HG03064 (cell line): ENCODE results near the gene TEX12.
"Not testable (repeated sequence)": the region's sequence is repeated elsewhere in the genome, so short reads cannot be mapped to it uniquely, and the experiment has no call there.

Source experiments
- ATAC-seq: cut with Tn5 transposase; IDR thresholded peaks from one replicate; pipeline ENCODE4 v1.9.1; 2021; ENCODE audit warnings: low read depth; ENCODE audit not compliant: unreplicated experiment

Gene TEX12

DNA sequence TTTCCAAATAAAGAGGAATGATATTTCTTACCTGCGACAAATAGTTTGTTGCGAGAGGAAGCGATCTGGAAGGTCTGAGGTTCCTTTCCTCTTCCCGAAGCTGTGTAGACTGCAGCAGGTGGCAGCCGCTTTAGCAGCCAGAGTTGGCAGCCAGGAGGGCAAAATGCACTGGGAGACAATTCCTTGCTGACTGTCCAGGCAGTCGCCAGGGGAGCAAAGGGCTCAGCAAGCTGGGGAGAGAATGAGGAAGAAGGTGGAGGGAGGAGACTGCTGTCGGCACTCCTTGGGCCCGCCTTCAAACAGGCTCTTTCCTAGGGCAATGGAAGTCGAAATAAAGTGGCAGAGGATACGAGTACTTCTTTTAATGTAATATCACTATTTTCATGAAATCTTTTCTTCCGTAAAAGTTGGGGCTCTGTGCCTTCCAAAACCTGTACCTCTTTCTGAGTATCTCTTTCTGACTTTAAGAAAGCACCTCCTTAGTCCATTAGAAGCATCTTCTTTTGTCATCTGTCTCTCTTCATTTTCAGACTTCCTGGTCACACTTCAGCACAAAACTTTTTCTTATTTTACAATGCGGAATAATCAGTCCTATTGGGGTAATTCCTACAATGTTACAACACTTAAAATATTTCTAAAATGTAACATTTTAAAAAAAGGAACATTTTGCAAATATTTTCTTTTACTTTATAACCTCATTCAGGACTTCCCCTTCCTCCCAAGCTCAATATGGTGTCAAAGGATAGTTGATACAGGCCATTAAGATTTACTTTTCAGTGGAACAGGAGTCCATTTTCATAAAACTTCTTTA lies 3.1 kb upstream of the TEX12 start, which contains the start of gene IL18:
Gene IL18, minus strand, starts transcription at position 220 of the 811 bp plus-strand sequence. CDS start 9,041 bp downstream, outside the sequence.
- no peak for ATAC-seq

GRCh38 chr11:112165049-112165448 lies 2.1 kb upstream of the TEX12 start:
- no peak for ATAC-seq

GRCh38 chr11:112166562-112166961 lies 610 bp upstream of the TEX12 start:
- ATAC-seq, result no peak

GRCh38 chr11:112172362-112172994 lies 5.3 kb downstream of the TEX12 start:
- no peak for ATAC-seq

DNA sequence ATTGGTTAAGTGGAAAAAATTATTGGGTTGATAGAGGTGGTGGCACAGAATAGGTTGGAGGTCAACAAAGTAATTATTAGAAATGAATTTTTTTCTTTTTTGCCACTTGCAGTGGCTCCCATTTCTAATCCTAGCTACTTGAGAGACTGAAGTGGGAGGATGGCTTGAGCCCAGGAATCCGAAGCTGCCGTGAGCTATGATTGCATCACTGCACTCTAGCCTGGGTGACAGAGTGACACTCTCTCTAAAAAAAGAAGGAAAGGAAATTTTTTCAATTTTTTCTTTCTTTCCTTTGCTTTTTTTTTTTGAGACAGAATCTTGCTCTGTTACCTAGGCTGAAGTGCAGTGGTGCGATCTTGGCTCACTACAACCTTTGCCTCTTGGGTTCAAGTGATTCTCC lies 6.0 kb downstream of the TEX12 start:
- ATAC-seq, result no peak

GRCh38 chr11:112174789-112175598 lies 7.8 kb downstream of the TEX12 start, which contains the start of gene BCO2:
TSS of gene BCO2 (plus strand) at chr11:112175512. CDS start at chr11:112175602, 90 bp downstream.
- no peak for ATAC-seq

- no peak for ATAC-seq
These were observed 8.4 kb downstream of the TEX12 start for GRCh38 chr11:112175599-112175952.

- ATAC-seq, result no peak
These were observed 8.9 kb downstream of the TEX12 start for GRCh38 chr11:112176077-112176476.

GRCh38 chr11:112177589-112177988 lies 10.4 kb downstream of the TEX12 start:
- no peak for ATAC-seq

GRCh38 chr11:112178428-112178827 lies 11.3 kb downstream of the TEX12 start:
- ATAC-seq, result no peak

DNA sequence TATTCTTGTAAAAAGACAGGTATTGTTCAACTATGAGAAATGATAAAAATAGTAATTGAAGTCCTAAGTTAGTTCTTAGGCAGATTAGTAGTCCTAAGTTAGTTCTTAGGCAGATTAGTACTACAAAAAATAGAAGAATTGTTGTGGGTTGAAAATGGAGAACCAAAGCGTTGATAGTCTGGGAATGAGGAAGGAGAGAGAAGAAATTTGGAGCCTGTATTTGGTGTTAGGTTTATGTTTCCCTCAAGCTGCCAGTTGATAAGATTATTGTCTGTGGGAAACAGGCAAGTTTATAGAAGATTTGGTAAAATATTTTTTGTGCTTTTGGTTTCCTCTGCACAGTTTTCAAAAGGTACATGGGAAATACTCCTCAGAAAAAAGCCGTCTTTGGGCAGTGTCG lies 11.8 kb downstream of the TEX12 start:
- ATAC-seq, result no peak

GRCh38 chr11:112179601-112180000 lies 12.4 kb downstream of the TEX12 start:
- peak; percentile 63 for ATAC-seq

GRCh38 chr11:112182867-112183266 lies 15.7 kb downstream of the TEX12 start:
- no peak for ATAC-seq

GRCh38 chr11:112185883-112186282 lies 18.7 kb downstream of the TEX12 start:
- ATAC-seq, result no peak

GRCh38 chr11:112186304-112186703 lies 19.1 kb downstream of the TEX12 start:
- ATAC-seq, result no peak

GRCh38 chr11:112195113-112195512 lies 27.9 kb downstream of the TEX12 start:
- ATAC-seq, result not testable (repeated sequence)

GRCh38 chr11:112195951-112196351 lies 28.8 kb downstream of the TEX12 start:
- ATAC-seq, result no peak

DNA sequence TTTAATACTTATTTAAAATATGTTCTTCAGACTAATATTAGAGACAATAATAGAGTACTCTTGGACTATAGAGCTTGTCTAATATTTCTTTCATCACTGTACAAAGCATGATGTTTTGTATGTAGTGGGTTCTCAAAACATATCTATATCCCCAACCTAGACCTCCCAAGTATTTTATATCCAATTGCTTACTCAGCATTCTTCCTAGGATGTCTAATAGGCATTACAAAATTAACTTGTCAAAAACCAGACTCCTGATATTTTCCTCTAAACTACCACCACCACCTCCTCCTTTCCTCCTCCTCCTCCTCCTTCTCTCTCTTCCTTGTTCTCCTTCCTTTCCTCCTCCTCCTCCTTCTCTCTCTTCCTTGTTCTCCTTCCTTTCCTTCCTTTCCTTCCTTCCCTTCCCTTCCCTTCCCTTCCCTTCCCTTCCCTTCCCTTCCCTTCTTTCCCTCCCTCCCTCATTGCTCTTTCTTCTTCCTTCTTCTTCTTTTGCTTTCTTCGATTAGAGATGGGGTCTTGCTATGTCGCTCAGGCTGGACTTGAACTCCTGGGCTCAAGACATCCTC lies 29.4 kb downstream of the TEX12 start:
- no peak for ATAC-seq

DNA sequence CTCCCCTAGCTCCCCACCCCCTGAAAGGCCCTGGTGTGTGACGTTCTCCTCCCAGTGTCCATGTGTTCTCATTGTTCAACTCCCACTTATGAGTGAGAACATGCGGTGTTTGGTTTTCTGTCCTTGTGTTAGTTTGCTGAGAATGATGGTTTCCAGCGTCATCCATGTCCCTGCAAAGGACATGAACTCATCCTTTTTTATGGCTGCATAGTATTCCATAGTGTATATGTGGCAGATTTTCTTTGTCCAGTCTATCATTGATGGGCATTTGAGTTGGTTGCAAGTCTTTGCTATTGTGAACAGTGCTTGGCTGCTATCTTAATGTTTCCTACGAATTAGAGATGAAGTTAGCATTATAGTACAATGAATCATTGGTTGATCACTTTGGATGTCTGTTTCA lies 31.9 kb downstream of the TEX12 start:
- ATAC-seq, result not testable (repeated sequence)

DNA sequence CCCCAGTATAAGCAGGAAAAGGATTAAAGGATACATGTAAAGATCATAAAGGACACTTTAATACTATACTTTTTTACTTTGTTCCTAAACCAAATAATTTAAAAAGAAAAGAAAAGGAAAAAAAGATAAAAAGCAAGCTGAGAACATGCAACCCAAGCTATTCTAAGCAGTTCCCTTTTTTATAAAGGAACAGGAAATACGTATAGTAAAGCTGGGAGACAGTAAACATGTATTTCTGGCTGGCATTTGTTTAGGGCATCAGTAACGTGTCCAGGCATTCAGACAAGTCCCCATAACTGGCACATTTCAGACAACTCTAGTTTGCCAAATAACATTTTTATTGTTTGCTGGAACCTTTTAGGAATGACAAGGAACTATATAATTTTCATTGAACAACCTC lies 33.1 kb downstream of the TEX12 start:
- ATAC-seq, result no peak

- ATAC-seq, result no peak
These were observed 38.9 kb downstream of the TEX12 start for GRCh38 chr11:112206071-112206470.
